Right lung (tissue), 5 donors: ENCODE data around the gene DAB1. TPM values are rescaled to one million over a fixed set of nuclear protein-coding genes. Genes with fewer than 3 reads are reported as not detected.

ENCODE experiments used
- DNase-seq, 2 donors: peaks; one replicate each; pipeline ENCODE4 v3.0.0-alpha.2; 2013
- polyA plus RNA-seq, 5 donors: library from polyadenylated mRNA; unstranded; fragments of 120-200 nt; gene quantifications; one replicate each; pipeline versions ENCODE4 v1.2.1 to v1.2.3, GENCODE V29; 2013; ENCODE audit warnings: inconsistent platforms in 1 of 5, low replicate concordance in 1 of 5; ENCODE audit not compliant: insufficient read length in 5 of 5, insufficient read depth in 1 of 5

Gene DAB1
- polyA plus RNA-seq, 5 donors: 0.72 to 1.5 (median 0.87) TPM

- DNase-seq: no peak
Observed at GRCh38 chr1:57418971-57419370, 4.9 kb downstream of the DAB1 start.

- no peak for DNase-seq
Observed at GRCh38 chr1:57411262-57411661, 12.6 kb downstream of the DAB1 start.

- DNase-seq: no peak
Observed at GRCh38 chr1:57410508-57410907, 13.4 kb downstream of the DAB1 start.

- peak in 1 of 2 donors; percentile 2 for DNase-seq
Observed at GRCh38 chr1:57407928-57408327, 15.9 kb downstream of the DAB1 start.

GRCh38 chr1:57406428-57406970 is 17.4 kb downstream of the DAB1 start:
- no peak for DNase-seq

- no peak for DNase-seq
Observed at GRCh38 chr1:57404884-57405283, 19.0 kb downstream of the DAB1 start.

- no peak for DNase-seq
Observed at GRCh38 chr1:57403201-57403600, 20.7 kb downstream of the DAB1 start.

GRCh38 chr1:57401671-57402070 is 22.2 kb downstream of the DAB1 start:
- no peak for DNase-seq

GRCh38 chr1:57400048-57400447 is 23.8 kb downstream of the DAB1 start:
- no peak for DNase-seq

- DNase-seq: no peak
Observed at GRCh38 chr1:57393058-57393584, 30.7 kb downstream of the DAB1 start.

- DNase-seq: no peak
Observed at GRCh38 chr1:57385336-57385735, 38.5 kb downstream of the DAB1 start.

- DNase-seq: peak; percentile 44 to 54
Observed at GRCh38 chr1:57384901-57385300, 39.0 kb downstream of the DAB1 start.

GRCh38 chr1:57384284-57384683 is 39.6 kb downstream of the DAB1 start:
- no peak for DNase-seq

- no peak for DNase-seq
Observed at GRCh38 chr1:57381871-57382270, 42.0 kb downstream of the DAB1 start.

- DNase-seq: no peak
Observed at GRCh38 chr1:57381426-57381825, 42.4 kb downstream of the DAB1 start.

- no peak for DNase-seq
Observed at GRCh38 chr1:57380923-57381322, 42.9 kb downstream of the DAB1 start.

- DNase-seq: no peak
Observed at GRCh38 chr1:57378534-57378933, 45.3 kb downstream of the DAB1 start.

- no peak for DNase-seq
Observed at GRCh38 chr1:57377339-57378139, 46.3 kb downstream of the DAB1 start.

GRCh38 chr1:57376041-57376440 is 47.8 kb downstream of the DAB1 start:
- no peak for DNase-seq

- no peak for DNase-seq
Observed at GRCh38 chr1:57369889-57370288, 54.0 kb downstream of the DAB1 start.

- no peak for DNase-seq
Observed at GRCh38 chr1:57367945-57368344, 55.9 kb downstream of the DAB1 start.

- no peak for DNase-seq
Observed at GRCh38 chr1:57363643-57364042, 60.2 kb downstream of the DAB1 start.

- no peak for DNase-seq
Observed at GRCh38 chr1:57363165-57363564, 60.7 kb downstream of the DAB1 start.
